ENCODE results near the gene RHOJ.
"Not testable (repeated sequence)": the region's sequence is repeated elsewhere in the genome, so short reads cannot be mapped to it uniquely, and the experiment has no call there.

RHOJ gene

GRCh38 chr14:63296060-63296563 lies 91.9 kb downstream of the RHOJ start:
- Histone ChIP-seq H3K36me3 (ENCODE audit: control insufficient read depth, insufficient read depth, low read length) (no peaks in the 10 kb centered on the region), H3K9ac (ENCODE audit: low read length) (no peak overlapping the region), H3K4me1 (ENCODE audit: control insufficient read depth, insufficient read depth, low read length) (no peaks in the 10 kb centered on the region), H3K4me3 (ENCODE audit: low read length) (no peak overlapping the region), H3K27me3 (ENCODE audit: control insufficient read depth, insufficient read depth, low read length) (no peaks in the 10 kb centered on the region), H3K27ac (ENCODE audit: low read depth, low read length) (no peak overlapping the region)

- Histone ChIP-seq H3K4me1 (ENCODE audit: control insufficient read depth, insufficient read depth, low read length) (no peaks in the 10 kb centered on the region), H3K36me3 (ENCODE audit: control insufficient read depth, insufficient read depth, low read length) (no peaks in the 10 kb centered on the region), H3K27me3 (ENCODE audit: control insufficient read depth, insufficient read depth, low read length) (no peaks in the 10 kb centered on the region), H3K4me3 (ENCODE audit: low read length) (no peak overlapping the region), H3K27ac (ENCODE audit: low read depth, low read length) (no peak overlapping the region), H3K9ac (ENCODE audit: low read length) (no peak overlapping the region)
Observed at GRCh38 chr14:63297372-63298063, 93.3 kb downstream of the RHOJ start.

DNA sequence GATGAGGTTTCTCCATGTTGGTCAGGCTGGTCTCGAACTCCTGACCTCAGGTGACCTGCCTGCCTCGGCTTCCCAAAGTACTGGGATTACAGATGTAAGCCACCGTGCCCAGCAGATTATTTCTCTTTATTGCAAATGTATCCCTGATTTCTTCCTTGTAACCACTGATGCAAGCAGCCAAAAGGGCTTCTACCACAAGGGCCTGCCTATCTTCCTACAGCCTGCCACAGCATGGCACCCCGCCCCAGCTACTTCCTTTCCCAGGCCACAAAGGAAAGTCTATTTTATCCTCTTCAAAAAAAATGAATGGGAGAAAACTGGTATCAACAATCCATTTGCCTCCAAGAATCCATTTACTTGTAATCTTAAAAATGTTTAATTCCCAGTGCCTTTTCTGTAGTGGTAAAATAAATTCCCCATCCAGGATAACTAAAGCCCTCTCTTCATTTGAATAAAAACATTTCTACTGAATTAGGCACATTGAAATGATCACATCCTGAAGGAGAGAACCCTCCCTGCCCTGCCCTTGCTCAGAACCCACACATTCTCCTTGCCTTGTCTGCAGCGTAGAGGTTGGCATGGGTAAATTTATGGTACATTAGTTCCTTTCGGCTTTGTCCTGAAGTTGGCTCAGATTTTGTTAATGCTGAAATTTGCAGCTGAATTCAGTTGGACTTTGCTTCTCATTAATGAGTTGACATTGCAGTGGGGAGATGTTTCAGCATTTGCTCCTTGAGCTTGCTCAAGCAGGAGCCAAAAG lies 95.3 kb downstream of the RHOJ start:
- Histone ChIP-seq H3K36me3 (ENCODE audit: control insufficient read depth, insufficient read depth, low read length) (no peaks in the 10 kb centered on the region), H3K27ac (ENCODE audit: low read depth, low read length) (no peak overlapping the region), H3K4me3 (ENCODE audit: low read length) (no peak overlapping the region), H3K4me1 (ENCODE audit: control insufficient read depth, insufficient read depth, low read length) (no peaks in the 10 kb centered on the region), H3K27me3 (ENCODE audit: control insufficient read depth, insufficient read depth, low read length) (no peaks in the 10 kb centered on the region), H3K9ac (ENCODE audit: low read length) (no peak overlapping the region)

- Histone ChIP-seq H3K4me3 (ENCODE audit: low read length) (no peak overlapping the region), H3K36me3 (ENCODE audit: control insufficient read depth, insufficient read depth, low read length) (no peaks in the 10 kb centered on the region), H3K27ac (ENCODE audit: low read depth, low read length) (no peak overlapping the region), H3K4me1 (ENCODE audit: control insufficient read depth, insufficient read depth, low read length) (no peaks in the 10 kb centered on the region), H3K27me3 (ENCODE audit: control insufficient read depth, insufficient read depth, low read length) (no peaks in the 10 kb centered on the region), H3K9ac (ENCODE audit: low read length) (no peak overlapping the region)
Observed at GRCh38 chr14:63300854-63301253, 96.6 kb downstream of the RHOJ start.

- Histone ChIP-seq H3K27ac (ENCODE audit: low read depth, low read length) (no peak overlapping the region), H3K4me1 (ENCODE audit: control insufficient read depth, insufficient read depth, low read length) (no peaks in the 10 kb centered on the region), H3K9ac (ENCODE audit: low read length) (no peak overlapping the region), H3K27me3 (ENCODE audit: control insufficient read depth, insufficient read depth, low read length) (no peaks in the 10 kb centered on the region), H3K36me3 (ENCODE audit: control insufficient read depth, insufficient read depth, low read length) (no peaks in the 10 kb centered on the region), H3K4me3 (ENCODE audit: low read length) (no peak overlapping the region)
Observed at GRCh38 chr14:63301891-63302534, 97.8 kb downstream of the RHOJ start.

GRCh38 chr14:63304429-63304828 lies 100.2 kb downstream of the RHOJ start:
- not testable (repeated sequence) for H3K36me3 ChIP-seq (ENCODE audit: control insufficient read depth, insufficient read depth, low read length); H3K9ac ChIP-seq (ENCODE audit: low read length); H3K4me3 ChIP-seq (ENCODE audit: low read length); H3K27ac ChIP-seq (ENCODE audit: low read depth, low read length); H3K4me1 ChIP-seq (ENCODE audit: control insufficient read depth, insufficient read depth, low read length); H3K27me3 ChIP-seq (ENCODE audit: control insufficient read depth, insufficient read depth, low read length)

DNA sequence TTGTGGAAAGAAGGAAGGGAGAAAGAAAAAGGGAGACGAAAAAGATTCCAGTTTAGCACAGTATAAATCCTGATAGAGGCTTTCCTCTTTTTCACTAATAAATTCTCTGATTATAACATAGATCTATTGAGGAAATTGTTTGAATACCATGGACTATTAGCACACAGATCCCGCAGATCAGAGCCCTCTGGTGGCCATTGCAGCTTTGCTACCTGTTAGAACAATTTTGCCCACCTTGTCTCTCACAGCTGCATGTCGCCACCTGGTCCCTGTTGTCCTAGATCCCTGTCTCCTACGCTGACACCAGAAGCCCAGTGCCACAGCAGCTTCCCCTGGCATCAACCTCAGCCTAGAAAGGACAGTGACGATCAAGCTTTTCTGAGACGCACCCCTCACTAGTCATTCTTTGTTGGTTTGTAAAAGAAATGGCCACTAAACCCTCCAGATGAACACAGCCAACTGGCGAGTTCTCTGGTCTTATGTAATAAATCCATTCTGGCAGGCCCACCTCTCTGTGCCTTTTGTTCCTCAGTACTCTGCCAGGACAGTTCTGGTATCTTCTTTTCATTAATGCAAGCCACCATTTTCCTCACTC lies 104.6 kb downstream of the RHOJ start:
- Histone ChIP-seq H3K27ac (ENCODE audit: low read depth, low read length) (no peak overlapping the region), H3K36me3 (ENCODE audit: control insufficient read depth, insufficient read depth, low read length) (no peaks in the 10 kb centered on the region), H3K4me3 (ENCODE audit: low read length) (no peak overlapping the region), H3K4me1 (ENCODE audit: control insufficient read depth, insufficient read depth, low read length) (no peaks in the 10 kb centered on the region), H3K9ac (ENCODE audit: low read length) (no peak overlapping the region), H3K27me3 (ENCODE audit: control insufficient read depth, insufficient read depth, low read length) (no peaks in the 10 kb centered on the region)

- H3K9ac ChIP-seq (ENCODE audit: low read length) = no peak within 1 kb of the TSS
- no peak within 1 kb of the TSS for H3K4me3 ChIP-seq (ENCODE audit: low read length)
- H3K36me3 ChIP-seq (ENCODE audit: control insufficient read depth, insufficient read depth, low read length) = no peaks in the 10 kb centered on the region
- no peaks in the 10 kb centered on the region for H3K4me1 ChIP-seq (ENCODE audit: control insufficient read depth, insufficient read depth, low read length)
- no peaks in the 10 kb centered on the region for H3K27me3 ChIP-seq (ENCODE audit: control insufficient read depth, insufficient read depth, low read length)
- no peak within 1 kb of the TSS for H3K27ac ChIP-seq (ENCODE audit: low read depth, low read length)
Observed at GRCh38 chr14:63318835-63319234, 114.6 kb downstream of the RHOJ start, which contains the start of gene GPHB5. TSS of gene GPHB5 (minus strand) at chr14:63318935. CDS start at chr14:63317849, 1,086 bp downstream.

- Histone ChIP-seq H3K4me3 (ENCODE audit: low read length) (no peak overlapping the region), H3K27ac (ENCODE audit: low read depth, low read length) (no peak overlapping the region), H3K27me3 (ENCODE audit: control insufficient read depth, insufficient read depth, low read length) (no peaks in the 10 kb centered on the region), H3K36me3 (ENCODE audit: control insufficient read depth, insufficient read depth, low read length) (no peaks in the 10 kb centered on the region), H3K9ac (ENCODE audit: low read length) (no peak overlapping the region), H3K4me1 (ENCODE audit: control insufficient read depth, insufficient read depth, low read length) (no peaks in the 10 kb centered on the region)
Observed at GRCh38 chr14:63322472-63322871, 118.2 kb downstream of the RHOJ start.

GRCh38 chr14:63322897-63323573 lies 118.8 kb downstream of the RHOJ start:
- H3K27ac ChIP-seq (ENCODE audit: low read depth, low read length) = no peak overlapping the region

DNA sequence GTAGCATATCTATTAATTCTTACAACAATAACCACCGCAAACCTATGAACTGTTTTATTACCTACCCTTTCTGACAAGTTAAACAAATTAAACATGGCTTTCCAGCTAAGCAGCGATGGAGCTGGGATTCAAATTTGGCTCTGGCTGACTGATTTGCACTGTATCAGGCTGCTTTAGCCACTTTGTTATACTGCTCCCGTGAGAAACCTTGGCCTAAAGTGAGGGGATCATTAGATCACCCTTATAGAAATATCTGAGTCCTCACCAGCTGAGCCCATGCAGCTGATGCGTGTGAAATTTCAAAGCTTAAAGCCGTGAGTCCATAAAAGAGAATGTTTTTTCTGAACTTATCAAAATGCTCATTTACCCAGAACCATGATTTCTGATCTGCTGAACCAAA lies 122.6 kb downstream of the RHOJ start:
- Histone ChIP-seq H3K27ac (ENCODE audit: low read depth, low read length) (no peak overlapping the region), H3K4me1 (ENCODE audit: control insufficient read depth, insufficient read depth, low read length) (no peaks in the 10 kb centered on the region), H3K27me3 (ENCODE audit: control insufficient read depth, insufficient read depth, low read length) (no peaks in the 10 kb centered on the region), H3K36me3 (ENCODE audit: control insufficient read depth, insufficient read depth, low read length) (no peaks in the 10 kb centered on the region), H3K9ac (ENCODE audit: low read length) (no peak overlapping the region), H3K4me3 (ENCODE audit: low read length) (no peak overlapping the region)

More at GRCh38 chr14:63322897-63323573, 118.8 kb downstream of the RHOJ start:
- no peaks in the 10 kb centered on the region for H3K36me3 ChIP-seq (ENCODE audit: control insufficient read depth, insufficient read depth, low read length)
- no peak overlapping the region for H3K9ac ChIP-seq (ENCODE audit: low read length)
- H3K4me3 ChIP-seq (ENCODE audit: low read length) = no peak overlapping the region
- H3K4me1 ChIP-seq (ENCODE audit: control insufficient read depth, insufficient read depth, low read length) = no peaks in the 10 kb centered on the region
- no peaks in the 10 kb centered on the region for H3K27me3 ChIP-seq (ENCODE audit: control insufficient read depth, insufficient read depth, low read length)

All from rectal smooth muscle tissue (tissue), 1 donor.